GM12872 (cell line): ENCODE results near the gene PRCC.

Experiments
- CTCF ChIP-seq: IDR thresholded peaks from 3 replicates; pipeline ENCODE4 v1.5.1; 2011; ENCODE audit warnings: low read depth, mild to moderate bottlenecking, low read length, moderate library complexity; ENCODE audit not compliant: insufficient read depth

The PRCC gene

GRCh38 chr1:156767101-156767878, at the start of gene PRCC:
Gene PRCC, plus strand, starts transcription at chr1:156767535. Its CDS starts 237 bp downstream, at chr1:156767772.
- no peak for TF ChIP-seq CTCF

GRCh38 chr1:156721131-156721530, 46.2 kb upstream of the PRCC start:
- TF ChIP-seq CTCF = no peak

GRCh38 chr1:156721535-156721934, 45.8 kb upstream of the PRCC start:
- no peak for TF ChIP-seq CTCF

GRCh38 chr1:156725683-156726280, 41.6 kb upstream of the PRCC start:
- TF ChIP-seq CTCF = peak; percentile 99

- TF ChIP-seq CTCF = peak; percentile 85
These were observed 40.6 kb upstream of the PRCC start for GRCh38 chr1:156726549-156727226.

GRCh38 chr1:156727492-156727891, 39.8 kb upstream of the PRCC start:
- TF ChIP-seq CTCF = no peak

GRCh38 chr1:156727926-156728598, 39.3 kb upstream of the PRCC start, which contains the start of gene METTL25B:
Gene METTL25B, plus strand, starts transcription at chr1:156728469. Its CDS starts 636 bp downstream, at chr1:156729105.
- no peak for TF ChIP-seq CTCF
